ENCODE results near the gene SLC22A12. TPM values are rescaled to one million over a fixed set of nuclear protein-coding genes. Genes with fewer than 3 reads are reported as not detected.

Gene SLC22A12
- total and polyA plus RNA-seq, 2 of the 8 experiments (the other 6 are each of a cell fraction or from before 2014, with no cell fraction given) = not detected

DNA sequence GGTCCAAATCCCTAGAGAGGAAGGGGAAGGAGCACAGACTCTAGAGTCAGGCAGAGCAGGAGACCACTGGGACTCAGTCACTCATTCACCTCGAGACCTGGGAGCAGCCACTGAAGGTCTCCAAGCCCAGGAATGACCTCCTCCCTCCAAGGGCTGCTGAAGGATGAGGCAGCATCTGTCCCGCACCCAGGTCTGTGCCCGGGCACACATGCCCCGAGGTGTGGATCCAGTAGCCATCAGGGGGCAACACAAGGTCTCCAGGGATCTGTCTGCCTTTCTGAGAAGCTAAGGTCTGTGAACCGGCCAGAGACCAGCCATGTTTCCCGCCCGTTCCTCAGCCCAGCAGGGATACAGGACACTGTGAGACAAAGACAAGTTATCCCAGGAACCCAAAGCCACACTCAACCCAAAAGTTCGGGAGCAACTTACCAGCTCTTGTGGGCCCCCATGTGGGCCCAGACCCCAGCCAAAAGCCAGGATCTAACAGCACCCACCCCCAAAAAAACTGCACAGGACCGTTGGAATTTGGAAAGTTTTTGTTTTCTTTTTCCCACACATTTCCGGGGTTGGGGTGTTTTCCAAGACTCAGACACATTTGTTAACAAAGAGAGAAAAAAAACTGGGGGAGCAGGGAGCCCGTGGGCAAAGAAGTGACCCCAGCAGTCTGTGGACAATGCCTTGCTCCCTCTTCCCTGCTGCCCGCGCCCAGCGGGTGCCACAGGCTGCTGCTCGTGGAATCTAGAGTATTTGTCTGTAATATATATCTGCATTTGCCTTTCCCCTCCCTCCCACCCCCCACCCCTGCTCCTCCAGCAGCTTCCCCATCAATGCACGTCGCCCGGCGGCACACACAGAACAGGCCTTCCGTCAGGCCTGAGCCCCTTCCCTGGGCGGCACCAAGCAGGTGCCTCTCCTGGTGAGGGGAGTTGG lies 14.9 kb downstream of the SLC22A12 start:
- Histone ChIP-seq H3K23me2 (ENCODE audit: low read depth, low read length) (no peaks in the 10 kb centered on the region), H3K9ac (replicated peaks in 1 of 4; ENCODE audit: extremely low read depth in 1 of 4, low read depth in 3 of 4, low read length in 3 of 4) (no peak overlapping the region), H2AFZ (ENCODE audit: low read length) (no peak overlapping the region), H2BK20ac (ENCODE audit: low read length) (no peak overlapping the region), H2BK15ac (ENCODE audit: low read length) (no peak overlapping the region), H2BK12ac (ENCODE audit: low read depth, low read length) (no peak overlapping the region), H3K4ac (replicated peaks; ENCODE audit: insufficient read length, low read depth, low read length) (no peak overlapping the region), H3K56ac (replicated peaks; ENCODE audit: insufficient read length, low read depth, low read length) (no peak overlapping the region), H3K79me1 (ENCODE audit: low read depth, low read length) (no peaks in the 10 kb centered on the region), H4K5ac (ENCODE audit: insufficient read length, low read depth, low read length) (no peak overlapping the region), H3K4me2 (ENCODE audit: insufficient read depth in 1 of 2, low read depth in 2 of 2, low read length in 2 of 2) (no peak overlapping the region), H3K4me1 (replicated peaks in 1 of 4; ENCODE audit: control insufficient read depth in 3 of 4, insufficient read depth in 4 of 4, low read length in 3 of 4) (peaks cover 0 to 6% (median 0%) of the 10 kb centered on the region in 4 experiments; a peak in 1 of 7 replicates), H3K9me3 (ENCODE audit: insufficient read depth in 2 of 2, low read depth in 1 of 2, low read length in 1 of 2) (no peaks in the 10 kb centered on the region), H3K27ac (ENCODE audit: low read depth, low read length) (no peak overlapping the region), H2BK5ac (ENCODE audit: low read depth, low read length) (no peak overlapping the region), H4K20me1 (replicated peaks in 1 of 2; ENCODE audit: control insufficient read depth in 1 of 2, insufficient read depth in 2 of 2, low read length in 2 of 2) (no peaks in the 10 kb centered on the region), H3K18ac (ENCODE audit: extremely low read depth, low read length) (no peak overlapping the region), H2AK5ac (ENCODE audit: low read depth, low read length) (no peak overlapping the region), H3K14ac (ENCODE audit: insufficient read length) (no peak overlapping the region), H2BK120ac (replicated peaks; ENCODE audit: low read depth, low read length) (no peak overlapping the region), H3K36me3 (ENCODE audit: control insufficient read depth in 2 of 4, insufficient read depth in 4 of 4, low read length in 3 of 4) (no peaks in the 10 kb centered on the region), H3K27me3 (replicated peaks in 1 of 4; ENCODE audit: control insufficient read depth in 3 of 4, extremely low read depth in 1 of 4, insufficient read depth in 3 of 4, low read length in 3 of 4) (no peaks in the 10 kb centered on the region), H3K23ac (ENCODE audit: insufficient read length) (no peak overlapping the region), H3K79me2 (ENCODE audit: control insufficient read depth in 1 of 2, insufficient read depth in 2 of 2, low read length in 2 of 2) (no peaks in the 10 kb centered on the region), H4K8ac (ENCODE audit: extremely low read depth, insufficient read depth, low read length) (peak overlapping the region; percentile 8; the same call in 1 of the 2 replicates), H4K91ac (replicated peaks; ENCODE audit: insufficient read length, low read length) (no peak overlapping the region), H3K4me3 (ENCODE audit: extremely low read depth in 1 of 4, insufficient read depth in 2 of 4, low read depth in 3 of 4, low read length in 4 of 4) (no peak overlapping the region)
- TF ChIP-seq CREB1 (IDR thresholded peaks at IDR 0.05) = no peak
- no peak for TF ChIP-seq SP4 (IDR thresholded peaks at IDR 0.05; ENCODE audit: low read length)
- TF ChIP-seq RAD21 (IDR thresholded peaks at IDR 0.05 in 1 of 2, conservative IDR thresholded peaks at IDR 0.05 in 1 of 2; ENCODE audit: low read depth in 2 of 2, low read length in 2 of 2) = no peak
- TF ChIP-seq, protein P1, sequence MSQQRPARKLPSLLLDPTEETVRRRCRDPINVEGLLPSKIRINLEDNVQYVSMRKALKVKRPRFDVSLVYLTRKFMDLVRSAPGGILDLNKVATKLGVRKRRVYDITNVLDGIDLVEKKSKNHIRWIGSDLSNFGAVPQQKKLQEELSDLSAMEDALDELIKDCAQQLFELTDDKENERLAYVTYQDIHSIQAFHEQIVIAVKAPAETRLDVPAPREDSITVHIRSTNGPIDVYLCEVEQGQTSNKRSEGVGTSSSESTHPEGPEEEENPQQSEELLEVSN (IDR thresholded peaks at IDR 0.05) = 0 out of 2 replicates have a peak, but pooled peaks have one; percentile 24
- TF ChIP-seq CBX8 (IDR thresholded peaks at IDR 0.05; ENCODE audit: borderline replicate concordance, low read depth, low read length) = no peak
- TF ChIP-seq BRCA1 (IDR thresholded peaks at IDR 0.05; ENCODE audit: low read depth, low read length) = no peak
- 87% methylated on average over 16 of the region's 21 CpGs; no CpG with 5 or more reads in 1 of the 2 experiments for WGBS, 2 experiments (ENCODE audit: extremely low coverage in 1 of 2, insufficient coverage in 1 of 2, insufficient read length in 1 of 2, insufficient replicate concordance in 2 of 2, low coverage in 1 of 2, low lambda C conversion rate in 2 of 2, missing lambda C conversion rate in 1 of 2)
- ChIA-PET CTCF (ENCODE audit: partially characterized antibody) (interaction anchor here (0.6 to 2.8 kb wide), 10 partner anchors 10 to 160 kb away, joined by 3 to 26 read pairs (median 4); no protein-coding TSS in a partner anchor), POLR2A (ENCODE audit: partially characterized antibody) (interaction anchor here (0.6 to 1.5 kb wide), 2 partner anchors 39 to 102 kb away, joined by 3 read pairs; no protein-coding TSS in a partner anchor)
- FAIRE-seq (no peak), DNase-seq (ENCODE audit: low read depth in 1 of 2, low spot score in 2 of 2) (no peak)

Data from H1 (cell line).